Gastrocnemius medialis (tissue), 4 donors: ENCODE results near the gene NPEPL1.

Experiments used
- CTCF ChIP-seq, 5 experiments: fragments of 450-650 bp in 3 of 5; fragments of 200-600 bp in 2 of 5; sonication (generic) in 2 of 5; IDR thresholded peaks in 4 of 5; conservative IDR thresholded peaks in 1 of 5; 1 replicate in 4 of 5; 2 replicates in 1 of 5; pipeline ENCODE4 v1.5.1; 2016 to 2019; ENCODE audit warnings: antibody characterized with exemption in 5 of 5, mild to moderate bottlenecking in 3 of 5, moderate library complexity in 3 of 5
- POLR2A ChIP-seq, 2 donors: fragments of 450-650 bp; IDR thresholded peaks; one replicate each; pipeline ENCODE4 v1.6.1; 2017; ENCODE audit warnings: antibody characterized with exemption in 2 of 2, mild to moderate bottlenecking in 2 of 2, moderate library complexity in 2 of 2

- TF ChIP-seq CTCF (IDR thresholded peaks at IDR 0.05 in 4 of 5, conservative IDR thresholded peaks at IDR 0.05 in 1 of 5) (no peak), POLR2A (IDR thresholded peaks at IDR 0.05) (no peak)
These were observed 23.3 kb downstream of the NPEPL1 start for GRCh38 chr20:58715801-58716475.
